ENCODE results near the gene PGAP6. TPM values are rescaled to one million over a fixed set of nuclear protein-coding genes. Genes with fewer than 3 reads are reported as not detected.
A peak's percentile ranks its signal among the peaks of the same experiment; 100 is the strongest.

PGAP6 gene
- total RNA-seq, 4 donors from 2014 or later = 13.8 to 30.0 (median 19.4) TPM

- 84 to 87% methylated on average over 17 to 18 of the region's 19 CpGs for WGBS, 2 donors
- TF ChIP-seq POLR2A (IDR thresholded peaks at IDR 0.05) (no peak), CTCF (IDR thresholded peaks at IDR 0.05) (no peak)
- no peak for DNase-seq (ENCODE audit: low spot score in 2 of 2)
- intact Hi-C loops (cut with DNase I; ENCODE audit: low total_unique reads) = no loop called here
- no peak overlapping the region for H3K4me3 ChIP-seq (ENCODE audit: low read depth, poor library complexity, severe bottlenecking)
Measured at GRCh38 chr16:359067-359763, 22.6 kb downstream of the PGAP6 start.

- intact Hi-C loops (cut with DNase I; ENCODE audit: low total_unique reads) = no loop called here
- no peak overlapping the region for H3K4me3 ChIP-seq (ENCODE audit: low read depth, poor library complexity, severe bottlenecking)
- 69 to 73% methylated on average over 11 to 12 of the region's 12 CpGs for WGBS, 2 donors
- DNase-seq (ENCODE audit: low spot score in 2 of 2) = no peak
- TF ChIP-seq POLR2A (IDR thresholded peaks at IDR 0.05) (no peak), CTCF (IDR thresholded peaks at IDR 0.05) (no peak)
Measured at GRCh38 chr16:356741-357140, 25.0 kb downstream of the PGAP6 start.

DNA sequence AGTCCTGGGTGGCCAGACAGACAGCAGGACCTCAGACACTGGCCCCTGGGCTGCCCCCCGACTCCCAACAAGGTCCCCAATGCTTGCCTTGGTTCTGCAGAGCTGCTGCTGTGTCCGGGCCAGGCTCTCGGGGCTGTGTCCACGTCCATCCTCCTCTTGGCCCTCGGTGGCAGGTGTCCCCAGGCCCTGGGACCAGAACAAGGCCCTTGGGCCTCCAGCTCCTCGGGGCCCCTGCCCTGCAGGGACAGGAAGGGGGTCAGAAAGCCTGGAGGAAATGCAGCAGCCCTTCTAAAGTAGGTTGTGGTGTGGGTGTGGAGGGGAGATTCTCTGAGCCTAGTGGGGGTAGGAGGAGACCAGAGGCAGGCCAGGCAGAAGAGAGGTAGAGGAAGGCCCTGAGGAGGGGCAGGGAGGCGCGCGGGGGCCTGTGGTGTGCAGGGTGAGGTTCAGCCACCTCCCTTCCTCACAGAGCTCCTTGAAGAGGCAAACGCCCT is 26.8 kb downstream of the PGAP6 start:
- 74 to 86% methylated on average over 10 of the region's 10 CpGs for WGBS, 2 donors

DNA sequence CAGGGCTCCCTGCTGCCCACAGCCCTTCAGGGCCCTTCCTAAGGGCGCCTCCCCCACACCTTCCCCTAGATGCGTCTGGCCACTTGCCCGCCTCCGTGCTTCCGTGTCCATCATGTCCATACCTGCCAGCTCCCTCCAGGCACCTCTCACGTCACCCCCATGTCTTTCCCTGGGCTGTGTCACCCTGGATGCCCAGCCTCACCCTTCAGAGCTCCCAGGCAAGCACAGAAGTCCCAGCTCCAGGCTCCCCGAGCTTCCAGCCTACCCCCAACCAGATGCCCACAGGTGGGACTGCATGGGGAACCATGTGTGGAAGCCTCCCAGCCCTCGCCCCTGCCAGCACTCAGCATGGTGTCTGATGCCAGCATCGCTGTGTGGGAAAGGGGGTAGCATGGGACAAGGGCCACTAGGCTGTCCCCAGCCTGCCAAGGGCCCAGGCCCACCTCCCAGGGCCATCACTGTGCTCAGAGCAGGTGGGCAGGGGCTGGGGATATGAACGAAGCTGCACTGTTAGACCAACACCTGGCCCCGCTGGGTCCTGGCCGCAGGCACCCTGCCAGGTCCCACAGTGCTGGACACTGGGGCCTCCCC is 27.4 kb downstream of the PGAP6 start:
- no peak for TF ChIP-seq POLR2A (IDR thresholded peaks at IDR 0.05)
- no peak for TF ChIP-seq CTCF (IDR thresholded peaks at IDR 0.05)
- no peak overlapping the region for H3K4me3 ChIP-seq (ENCODE audit: low read depth, poor library complexity, severe bottlenecking)
- DNase-seq (ENCODE audit: low spot score in 2 of 2) = no peak
- WGBS, 2 donors = 69 to 78% methylated on average over 11 to 12 of the region's 12 CpGs
- intact Hi-C loops (cut with DNase I; ENCODE audit: low total_unique reads) = no loop called here

More for the DNA sequence above, 26.8 kb downstream of the PGAP6 start:
- intact Hi-C loops (cut with DNase I; ENCODE audit: low total_unique reads) = no loop called here
- DNase-seq (ENCODE audit: low spot score in 2 of 2) = no peak
- no peak overlapping the region for H3K4me3 ChIP-seq (ENCODE audit: low read depth, poor library complexity, severe bottlenecking)
- TF ChIP-seq POLR2A (IDR thresholded peaks at IDR 0.05) (no peak), CTCF (IDR thresholded peaks at IDR 0.05) (no peak)

GRCh38 chr16:353404-354290 is 28.1 kb downstream of the PGAP6 start:
- intact Hi-C loops (cut with DNase I; ENCODE audit: low total_unique reads) = no loop called here
- WGBS, 2 donors = 57 to 78% methylated on average over 16 to 24 of the region's 25 CpGs
- H3K4me3 ChIP-seq (ENCODE audit: low read depth, poor library complexity, severe bottlenecking) = peak overlapping the region; percentile 11
- TF ChIP-seq POLR2A (IDR thresholded peaks at IDR 0.05) = no peak
- TF ChIP-seq CTCF (IDR thresholded peaks at IDR 0.05) = no peak
- DNase-seq (ENCODE audit: low spot score in 2 of 2) = no peak

All from lower leg skin (tissue), 4 donors.